HCT116 (cell line): ENCODE data around the gene WDR45B. TPM values are rescaled to one million over a fixed set of nuclear protein-coding genes. Genes with fewer than 3 reads are reported as not detected.

ENCODE experiments used
- ATAC-seq: fragments of 200-7000 bp; cut with Tn5 transposase; 2 replicates; pipeline ENCODE4 v1.9.1; 2020; ENCODE audit warnings: mild to moderate bottlenecking, moderate library complexity
- BruUV-seq: library from RNA; stranded (reverse); fragments of 400-500 nt; replicated peaks from 2 replicates; lab custom pipeline; 2021; lab: Mats Ljungman, UMichigan
- CTCF ChIA-PET: fragments of 300-600 bp; sonication (Branson Sonifier 250); formaldehyde crosslinking; loops from one replicate; lab custom pipeline; 2021; ENCODE audit warnings: antibody characterized with exemption; lab: Charles Lee
- POLR2A ChIA-PET: fragments of 300-600, 350-600 bp; sonication (Branson Sonifier 250); formaldehyde crosslinking; loops from one replicate; lab custom pipeline; 2021; ENCODE audit warnings: antibody characterized with exemption; lab: Charles Lee
- RAD21 ChIA-PET, 2 experiments: fragments of 300-600 bp; sonication (Branson Sonifier 250); formaldehyde crosslinking; loops; one replicate each; lab custom pipeline; 2023; ENCODE audit warnings: low total read pairs in 2 of 2; ENCODE audit not compliant: uncharacterized antibody in 2 of 2, unreplicated experiment in 2 of 2, low non-redundant PET in 1 of 2; lab: Charles Lee
- DNase-seq: peaks from one replicate; pipeline ENCODE4 v3.0.0-alpha.2; 2010; ENCODE audit warnings: low read depth, low spot score
- H2AFZ ChIP-seq: fragments of 200-600 bp; shearing (Covaris generic), sonication (generic); 2 replicates; pipeline ENCODE4 v1.6.1; 2017; ENCODE audit warnings: low read depth, mixed run types, mixed read lengths, antibody characterized with exemption, low read length; ENCODE audit not compliant: poor library complexity, severe bottlenecking
- H3K27ac ChIP-seq: 2 replicates; pipeline ENCODE4 v1.5.1; 2012; ENCODE audit warnings: low read depth, low read length
- H3K27me3 ChIP-seq: fragments of 200-600 bp; sonication (generic); 2 replicates; pipeline ENCODE4 v1.6.1; 2016; ENCODE audit warnings: mixed run types, low read length, mixed read lengths; ENCODE audit not compliant: insufficient read depth
- H3K36me3 ChIP-seq, 2 experiments: fragments of 200-500 bp in 1 of 2; fragments of 200-600 bp in 1 of 2; sonication (Bioruptor generic) in 1 of 2; sonication (generic) in 1 of 2; 2 replicates each; pipeline versions ENCODE4 v1.5.1 to v1.6.1; 2014 to 2016; ENCODE audit warnings: low read length in 2 of 2, inconsistent platforms in 1 of 2, mixed read lengths in 1 of 2, mixed run types in 1 of 2; ENCODE audit not compliant: insufficient read depth in 2 of 2, control insufficient read depth in 1 of 2
- H3K4me1 ChIP-seq, 2 experiments: fragments of 200-600 bp in 1 of 2; sonication (generic) in 1 of 2; 2 replicates each; pipeline versions ENCODE4 v1.5.1 to v1.6.1; 2012 to 2017; ENCODE audit warnings: low read length in 2 of 2, inconsistent platforms in 1 of 2, mild to moderate bottlenecking in 1 of 2, mixed read lengths in 1 of 2, mixed run types in 1 of 2, moderate library complexity in 1 of 2; ENCODE audit not compliant: insufficient read depth in 2 of 2, control insufficient read depth in 1 of 2
- H3K4me2 ChIP-seq: fragments of 200-600 bp; sonication (generic); 2 replicates; pipeline ENCODE4 v1.6.1; 2017; ENCODE audit warnings: mixed run types, low read length, mixed read lengths
- H3K4me3 ChIP-seq, 2 experiments: fragments of 200-600 bp in 1 of 2; sonication (generic) in 1 of 2; replicated peaks in 1 of 2; 2 replicates each; pipeline ENCODE4 v1.5.1; 2011 to 2016; ENCODE audit warnings: low read length in 2 of 2, control low read depth in 1 of 2, low read depth in 1 of 2, mild to moderate bottlenecking in 1 of 2, mixed read lengths in 1 of 2, mixed run types in 1 of 2
- H3K79me2 ChIP-seq: fragments of 200-600 bp; sonication (generic); 2 replicates; pipeline ENCODE4 v1.6.1; 2017; ENCODE audit warnings: mild to moderate bottlenecking, mixed run types, low read length, moderate library complexity, mixed read lengths; ENCODE audit not compliant: insufficient read depth
- H3K9ac ChIP-seq: fragments of 200-600 bp; sonication (generic); 2 replicates; pipeline ENCODE4 v1.6.1; 2016; ENCODE audit warnings: low read length, mixed read lengths
- H3K9me2 ChIP-seq: fragments of 200-600 bp; sonication (generic), shearing (Covaris generic); 2 replicates; pipeline ENCODE4 v1.6.1; 2017; ENCODE audit warnings: mixed run types, mild to moderate bottlenecking, moderate library complexity; ENCODE audit not compliant: insufficient read depth
- H3K9me3 ChIP-seq, 2 experiments: fragments of 200-500 bp in 1 of 2; fragments of 200-600 bp in 1 of 2; sonication (Bioruptor generic) in 1 of 2; sonication (generic) in 1 of 2; 2 replicates each; pipeline ENCODE4 v1.6.1; 2014 to 2017; ENCODE audit warnings: low read length in 2 of 2, mixed read lengths in 2 of 2, inconsistent platforms in 1 of 2, low read depth in 1 of 2, mild to moderate bottlenecking in 1 of 2, mixed run types in 1 of 2, moderate library complexity in 1 of 2; ENCODE audit not compliant: control insufficient read depth in 1 of 2, insufficient read depth in 1 of 2
- H4K20me1 ChIP-seq: fragments of 200-600 bp; sonication (generic), shearing (Covaris generic); 2 replicates; pipeline ENCODE4 v1.6.1; 2017; ENCODE audit warnings: mixed run types, mild to moderate bottlenecking, moderate library complexity; ENCODE audit not compliant: insufficient read depth
- CTCF ChIP-seq, 3 experiments: fragments of 200-600 bp in 1 of 3; sonication (generic) in 1 of 3; IDR thresholded peaks in 2 of 3; conservative IDR thresholded peaks in 1 of 3; 2 replicates each; pipeline ENCODE4 v1.5.1; 2012 to 2017; ENCODE audit warnings: low read depth in 2 of 3, low read length in 2 of 3, antibody characterized with exemption in 1 of 3, borderline replicate concordance in 1 of 3, control low read depth in 1 of 3, mild to moderate bottlenecking in 1 of 3, mixed read lengths in 1 of 3, mixed run types in 1 of 3, moderate library complexity in 1 of 3; ENCODE audit not compliant: insufficient read depth in 1 of 3
- EZH2 ChIP-seq: fragments of 200-600 bp; sonication (generic); IDR thresholded peaks from 2 replicates; pipeline ENCODE4 v1.6.1; 2017; ENCODE audit warnings: antibody characterized with exemption, mixed run types
- POLR2AphosphoS5 ChIP-seq: IDR thresholded peaks from 2 replicates; pipeline ENCODE4 v1.6.1; 2011; ENCODE audit warnings: mild to moderate bottlenecking, low read depth, low read length, moderate library complexity
- RAD21 ChIP-seq: IDR thresholded peaks from 2 replicates; pipeline ENCODE4 v1.6.1; 2012; ENCODE audit warnings: low read depth, mild to moderate bottlenecking
- SP1 ChIP-seq: IDR thresholded peaks from 2 replicates; pipeline ENCODE4 v1.6.1; 2012; ENCODE audit warnings: low read depth
- ZNF274 ChIP-seq: fragments of 200-500 bp; sonication (Bioruptor generic); IDR thresholded peaks from 2 replicates; pipeline ENCODE4 v1.6.1; 2014; ENCODE audit warnings: mild to moderate bottlenecking, low read depth, low read length, inconsistent platforms
- intact Hi-C: fragments of 100-400 bp; cut with micrococcal nuclease; formaldehyde crosslinking; loops from 2 replicates; pipeline ENCODE4 v1.10.0; 2022
- total RNA-seq: library from RNA; stranded (reverse); gene quantifications from one replicate; pipeline ENCODE4 v1.2.1, GENCODE V29; 2021; ENCODE audit not compliant: unreplicated experiment

WDR45B gene
- total RNA-seq, 1 experiment from 2014 or later: 117 TPM

- no peaks in the 10 kb centered on the region for H3K27me3 ChIP-seq
- intact Hi-C loops: no loop called here
- DNase-seq (no peak), ATAC-seq (no peak)
- H3K4me1 ChIP-seq: peaks cover 9 to 10% of the 10 kb centered on the region in 2 experiments; a peak in 2 of 4 replicates
- no peak overlapping the region for H3K9ac ChIP-seq
- H3K4me2 ChIP-seq: no peak overlapping the region
- TF ChIP-seq CTCF (IDR thresholded peaks at IDR 0.05 in 2 of 3, conservative IDR thresholded peaks at IDR 0.05 in 1 of 3; ENCODE audit: borderline replicate concordance in 1 of 3, insufficient read depth in 1 of 3, low read depth in 2 of 3, low read length in 2 of 3) (no peak), ZNF274 (no peak)
- CTCF ChIA-PET: no interaction called here
- no peak overlapping the region for H3K4me3 ChIP-seq
- RAD21 ChIA-PET: no interaction called here
- H2AFZ ChIP-seq: no peak overlapping the region
- H3K9me2 ChIP-seq: no peaks in the 10 kb centered on the region
- no TSS peak for BruUV-seq
- H3K9me3 ChIP-seq: no peaks in the 10 kb centered on the region
- peaks cover 74 to 77% of the 10 kb centered on the region in 2 experiments for H3K36me3 ChIP-seq
- peaks cover 10% of the 10 kb centered on the region; the same call in 1 of the 2 replicates for H4K20me1 ChIP-seq
- H3K27ac ChIP-seq: no peak overlapping the region
- POLR2A ChIA-PET: no interaction called here
- H3K79me2 ChIP-seq: peaks cover 96% of the 10 kb centered on the region
These were observed 79.2 kb downstream of the WDR45B start for GRCh38 chr17:82568997-82569393.

- intact Hi-C loops: no loop called here
- Histone ChIP-seq H3K27me3 (no peaks in the 10 kb centered on the region), H3K9ac (no peak overlapping the region), H2AFZ (no peak overlapping the region), H3K4me2 (no peak overlapping the region), H3K4me3 (no peak overlapping the region), H4K20me1 (peaks cover 10% of the 10 kb centered on the region; the same call in 1 of the 2 replicates), H3K27ac (no peak overlapping the region), H3K9me2 (no peaks in the 10 kb centered on the region), H3K4me1 (peaks cover 10 to 12% of the 10 kb centered on the region in 2 experiments; a peak in 2 of 4 replicates), H3K79me2 (peaks cover 96% of the 10 kb centered on the region), H3K36me3 (peaks cover 63% of the 10 kb centered on the region in 2 experiments), H3K9me3 (no peaks in the 10 kb centered on the region)
- ATAC-seq: no peak
- POLR2A ChIA-PET: no interaction called here
- no peak for DNase-seq
- CTCF ChIA-PET: no interaction called here
- BruUV-seq: no TSS peak
- TF ChIP-seq POLR2AphosphoS5 (no peak), SP1 (no peak), EZH2 (no peak), RAD21 (no peak)
- RAD21 ChIA-PET: no interaction called here
These were observed 81.0 kb downstream of the WDR45B start for GRCh38 chr17:82567286-82567685.
